GM10248 (cell line): ENCODE results near the gene CDKN2D.

Experiments used
- CTCF ChIA-PET: fragments of 300-600 bp; sonication (Branson Sonifier 250); formaldehyde crosslinking; extraction: SDS; loops from one replicate; lab custom pipeline; 2021; ENCODE audit warnings: antibody characterized with exemption; lab: Yijun Ruan, JAX
- POLR2A ChIA-PET: fragments of 350-650 bp; sonication (Branson Sonifier 250); formaldehyde crosslinking; extraction: SDS; loops from one replicate; lab custom pipeline; 2020; ENCODE audit warnings: antibody characterized with exemption; lab: Yijun Ruan, JAX
- DNase-seq: peaks from one replicate; pipeline ENCODE4 v3.0.0; 2012; ENCODE audit errors: extremely low spot score
- TF ChIP-seq, protein P1 (sequence below): IDR thresholded peaks from 2 replicates; pipeline ENCODE4 v1.5.1; 2012; ENCODE audit warnings: mild to moderate bottlenecking, low read depth; ENCODE audit errors: extremely low read depth, missing control alignments, control extremely low read depth

The CDKN2D gene

DNA sequence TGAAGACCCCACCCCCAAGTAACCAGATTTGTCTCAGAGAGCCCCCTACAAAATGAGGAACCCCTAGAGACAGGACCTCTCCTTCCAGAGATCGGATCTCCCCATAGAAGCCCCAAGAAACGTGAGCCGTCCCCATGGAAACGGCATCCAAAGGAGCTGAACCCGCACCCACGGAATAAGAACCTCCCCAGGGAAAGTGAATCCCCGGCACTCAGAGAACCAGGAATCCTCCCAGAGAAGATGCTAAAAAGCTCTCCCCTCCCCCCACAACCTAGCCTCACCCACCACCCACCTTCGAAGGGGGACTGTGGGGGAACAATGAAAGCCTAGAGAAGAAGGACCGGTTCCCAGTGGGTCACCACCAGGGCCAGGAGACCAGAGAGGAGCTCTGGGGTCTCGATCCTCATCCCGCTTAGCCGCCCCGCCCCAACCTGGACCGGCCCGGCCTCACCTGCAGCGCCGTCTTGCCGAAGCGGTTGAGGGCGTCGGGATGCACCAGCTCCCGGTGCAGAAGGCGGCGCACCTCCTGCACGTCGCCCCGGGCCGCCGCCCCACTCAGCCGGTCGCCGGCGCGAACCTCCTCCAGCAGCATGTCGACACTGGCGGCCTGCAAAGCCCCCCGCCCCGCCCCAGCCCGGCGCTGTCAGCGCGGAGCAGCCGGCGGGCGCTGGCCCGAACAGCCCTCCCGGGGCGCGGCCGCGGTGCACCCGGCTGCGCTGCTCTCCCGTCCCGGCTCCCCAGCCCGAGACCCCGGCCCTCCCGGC lies 535 bp downstream of the CDKN2D start:
- ChIA-PET CTCF (interaction anchor here (0.6 to 5.6 kb wide), 10 partner anchors 13 to 296 kb away, joined by 3 to 46 read pairs (median 4); partner anchors contain the start of gene DNM2), POLR2A (no interaction called here)
- DNase-seq = no peak
- TF ChIP-seq, protein P1, sequence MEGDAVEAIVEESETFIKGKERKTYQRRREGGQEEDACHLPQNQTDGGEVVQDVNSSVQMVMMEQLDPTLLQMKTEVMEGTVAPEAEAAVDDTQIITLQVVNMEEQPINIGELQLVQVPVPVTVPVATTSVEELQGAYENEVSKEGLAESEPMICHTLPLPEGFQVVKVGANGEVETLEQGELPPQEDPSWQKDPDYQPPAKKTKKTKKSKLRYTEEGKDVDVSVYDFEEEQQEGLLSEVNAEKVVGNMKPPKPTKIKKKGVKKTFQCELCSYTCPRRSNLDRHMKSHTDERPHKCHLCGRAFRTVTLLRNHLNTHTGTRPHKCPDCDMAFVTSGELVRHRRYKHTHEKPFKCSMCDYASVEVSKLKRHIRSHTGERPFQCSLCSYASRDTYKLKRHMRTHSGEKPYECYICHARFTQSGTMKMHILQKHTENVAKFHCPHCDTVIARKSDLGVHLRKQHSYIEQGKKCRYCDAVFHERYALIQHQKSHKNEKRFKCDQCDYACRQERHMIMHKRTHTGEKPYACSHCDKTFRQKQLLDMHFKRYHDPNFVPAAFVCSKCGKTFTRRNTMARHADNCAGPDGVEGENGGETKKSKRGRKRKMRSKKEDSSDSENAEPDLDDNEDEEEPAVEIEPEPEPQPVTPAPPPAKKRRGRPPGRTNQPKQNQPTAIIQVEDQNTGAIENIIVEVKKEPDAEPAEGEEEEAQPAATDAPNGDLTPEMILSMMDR = no peak

DNA sequence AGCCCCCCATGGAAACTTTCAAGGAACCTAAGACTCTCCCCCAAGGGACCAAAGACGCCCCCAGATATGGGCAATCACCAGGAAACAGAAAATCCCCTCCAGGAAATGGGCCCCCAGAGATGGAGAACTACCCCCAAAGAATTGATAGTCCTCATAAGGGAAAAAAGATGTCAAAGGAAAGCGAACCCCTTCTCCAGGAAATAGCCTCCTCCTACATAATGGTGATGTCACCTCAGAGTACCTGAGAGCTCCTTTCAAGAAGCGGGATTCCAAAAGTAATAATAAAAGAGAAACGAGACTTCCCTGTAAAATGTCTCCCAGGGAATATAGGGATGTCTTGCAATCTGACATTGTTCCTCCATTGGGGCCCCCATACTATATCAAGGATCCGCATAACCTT lies 1.1 kb downstream of the CDKN2D start:
- ChIA-PET POLR2A (no interaction called here), CTCF (interaction anchor here (0.9 to 5.6 kb wide), 10 partner anchors 9 to 296 kb away, joined by 3 to 46 read pairs (median 4); partner anchors contain the start of gene DNM2)
- TF ChIP-seq, protein P1 = no peak
- DNase-seq = no peak

DNA sequence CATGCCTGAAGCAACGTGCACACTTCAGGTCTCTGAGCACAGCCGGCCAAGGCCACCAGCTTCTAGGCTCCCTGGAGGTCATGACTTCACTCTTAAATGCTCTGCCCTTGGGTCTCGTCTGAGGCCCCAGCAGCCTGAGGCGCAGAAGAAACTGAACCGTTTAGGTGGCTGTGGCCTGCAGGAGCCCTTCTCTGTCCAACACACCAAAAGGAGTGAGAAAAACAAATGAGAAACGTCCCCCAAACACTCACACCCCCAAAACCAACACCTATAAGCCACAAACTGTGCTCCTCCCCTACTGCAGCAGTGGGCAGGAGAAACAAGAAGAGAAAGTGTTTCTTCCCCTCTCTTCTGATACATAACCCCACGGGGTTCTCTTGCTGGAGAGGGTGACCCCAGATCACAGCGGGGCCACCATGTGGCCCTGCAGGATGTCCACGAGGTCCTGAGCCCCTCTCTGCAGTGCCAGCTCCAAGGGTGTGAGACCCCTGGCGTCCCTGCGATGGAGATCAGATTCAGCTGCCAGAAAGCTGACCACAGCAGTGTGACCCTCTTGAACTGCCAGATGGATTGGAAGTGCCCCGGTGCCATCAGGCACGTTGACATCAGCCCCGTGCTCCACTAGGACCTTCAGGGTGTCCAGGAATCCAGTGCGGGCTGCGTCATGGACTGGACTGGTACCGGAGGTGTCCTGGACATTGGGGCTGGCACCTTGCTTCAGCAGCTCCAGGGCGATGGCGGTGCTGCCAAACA lies 1.9 kb downstream of the CDKN2D start:
- POLR2A ChIA-PET = interaction anchor here (0.6 kb wide), 1 partner anchor 167 kb away, joined by 5 read pairs; no protein-coding TSS in a partner anchor
- DNase-seq = peak; percentile 77
- TF ChIP-seq, protein P1 = no peak
- CTCF ChIA-PET = interaction anchor here (0.9 to 5.6 kb wide), 9 partner anchors 10 to 297 kb away, joined by 3 to 46 read pairs (median 5); no protein-coding TSS in a partner anchor

DNA sequence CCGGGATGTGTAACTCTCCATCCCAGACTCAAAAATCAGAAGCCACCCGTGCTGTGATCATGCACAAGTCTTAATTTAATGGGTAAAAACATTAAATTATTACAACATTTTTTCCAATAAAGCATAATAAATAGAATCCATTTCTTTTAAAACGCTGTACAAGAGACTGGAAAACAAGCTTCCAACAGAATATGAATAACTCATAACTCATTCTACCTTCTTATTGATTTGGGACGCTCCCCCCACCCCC lies 2.4 kb downstream of the CDKN2D start:
- POLR2A ChIA-PET = no interaction called here
- CTCF ChIA-PET = interaction anchor here (0.9 to 5.6 kb wide), 4 partner anchors 15 to 78 kb away, joined by 3 to 46 read pairs (median 8); no protein-coding TSS in a partner anchor
- no peak for DNase-seq
- TF ChIP-seq, protein P1 = no peak

DNA sequence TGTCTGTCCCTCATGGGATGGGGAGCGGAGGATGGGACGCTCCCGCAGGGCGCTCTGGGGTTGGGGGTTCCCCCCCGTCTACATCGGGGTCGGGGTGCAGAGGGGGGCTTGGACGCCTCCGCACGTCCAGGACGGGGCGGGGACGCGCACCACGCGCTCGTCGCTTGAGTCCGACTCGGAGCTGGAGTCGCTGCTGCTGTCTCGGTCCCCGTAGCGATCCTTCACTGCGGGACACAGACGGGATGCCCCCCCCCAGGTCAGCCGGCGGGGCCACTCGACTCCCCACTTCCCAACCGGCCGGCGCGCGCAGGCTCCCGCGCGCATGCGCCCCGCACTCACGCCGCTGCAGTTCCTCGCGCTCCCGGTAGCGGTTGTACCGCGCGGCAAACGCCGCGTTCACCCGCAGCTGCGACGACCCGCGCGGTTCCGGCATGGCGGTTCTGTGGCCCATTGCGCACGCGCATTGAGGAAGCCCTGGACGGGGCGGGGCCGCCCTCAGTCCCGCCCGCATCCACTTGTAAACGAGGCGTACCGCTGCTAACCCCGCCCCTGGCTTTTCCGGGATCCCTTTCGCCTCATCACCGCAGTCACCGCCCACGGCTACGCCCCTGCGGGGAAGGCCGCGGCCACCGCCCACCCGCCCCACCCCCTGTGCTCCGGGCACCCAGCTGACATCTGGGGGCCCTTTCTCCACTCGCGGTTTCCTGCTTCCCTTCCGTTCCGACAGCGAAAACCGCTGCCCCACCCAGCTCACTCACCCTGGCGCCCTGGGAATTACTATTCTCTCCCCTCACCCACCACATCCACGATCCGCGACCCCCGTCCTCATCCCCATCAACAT lies 3.0 kb downstream of the CDKN2D start, which contains the start of gene KRI1:
TSS of gene KRI1 (minus strand) at position 444 of the 841 bp plus-strand sequence. CDS start at position 433, 11 bp downstream.
- ChIA-PET POLR2A (interaction anchor here (0.7 kb wide), 1 partner anchor 817 kb away, joined by 4 read pairs; no protein-coding TSS in a partner anchor), CTCF (interaction anchor here (1.0 to 5.6 kb wide), 3 partner anchors 15 to 78 kb away, joined by 5 to 46 read pairs (median 11); no protein-coding TSS in a partner anchor)
- peak; percentile 98 for DNase-seq
- TF ChIP-seq, protein P1 = no peak
